ENCODE measurements around the gene RIN2. TPM values are rescaled to one million over a fixed set of nuclear protein-coding genes. Genes with fewer than 3 reads are reported as not detected.

Gene RIN2
- total RNA-seq, 1 experiment from 2014 or later: 1.5 TPM

DNA sequence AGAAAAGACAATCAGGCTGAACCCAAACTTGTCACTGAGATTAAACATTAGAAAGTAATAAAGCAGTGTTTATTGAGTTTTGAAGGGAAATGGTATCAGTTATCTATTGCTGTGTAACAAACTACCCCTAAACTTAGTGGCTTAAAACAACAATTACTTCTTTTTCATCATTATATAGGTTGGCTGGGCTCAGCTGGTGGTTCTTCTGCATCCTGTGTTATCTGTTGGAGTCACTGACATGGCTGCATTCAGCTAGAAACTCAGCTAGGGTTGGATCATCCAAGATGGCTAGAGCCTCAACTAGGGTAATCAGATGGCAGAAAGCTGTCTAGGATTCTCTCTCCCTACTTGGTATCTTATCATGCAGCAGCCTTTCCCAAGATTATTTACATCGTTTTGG lies 12.5 kb upstream of the RIN2 start:
- no peak overlapping the region for H2AFZ ChIP-seq (ENCODE audit: low read depth, low read length, poor library complexity, severe bottlenecking)
- no peak overlapping the region for H3K27ac ChIP-seq (ENCODE audit: low read depth, low read length)
- no peaks in the 10 kb centered on the region; the same call in 1 of the 2 replicates for H3K27me3 ChIP-seq (ENCODE audit: insufficient read depth, low read length)
- no peaks in the 10 kb centered on the region for H3K9me3 ChIP-seq (ENCODE audit: control insufficient read depth in 1 of 2, insufficient read depth in 1 of 2, low read depth in 1 of 2, low read length in 2 of 2)
- H3K4me3 ChIP-seq (replicated peaks in 1 of 2; ENCODE audit: low read depth in 1 of 2, low read length in 2 of 2): no peak overlapping the region
- intact Hi-C loops (cut with micrococcal nuclease): no loop called here
- H4K20me1 ChIP-seq (ENCODE audit: insufficient read depth): no peaks in the 10 kb centered on the region
- POLR2A ChIA-PET: no interaction called here
- H3K36me3 ChIP-seq (ENCODE audit: control insufficient read depth in 1 of 2, insufficient read depth in 2 of 2, low read length in 2 of 2): no peaks in the 10 kb centered on the region
- H3K79me2 ChIP-seq (ENCODE audit: insufficient read depth, low read length): no peaks in the 10 kb centered on the region
- BruUV-seq (replicated peaks): no TSS peak
- no peak for DNase-seq (ENCODE audit: low read depth, low spot score)
- RAD21 ChIA-PET (ENCODE audit: low non-redundant PET in 1 of 2, low total read pairs in 2 of 2, uncharacterized antibody in 2 of 2, unreplicated experiment in 2 of 2): interaction anchor here in 1 of 2 experiments (0.6 kb wide), 1 partner anchor 308 kb away, joined by 3 read pairs; no protein-coding TSS in a partner anchor
- H3K4me1 ChIP-seq (ENCODE audit: control insufficient read depth in 1 of 2, insufficient read depth in 2 of 2, low read length in 2 of 2): no peaks in the 10 kb centered on the region
- no peaks in the 10 kb centered on the region for H3K9me2 ChIP-seq (ENCODE audit: insufficient read depth)
- TF ChIP-seq ZFX (IDR thresholded peaks at IDR 0.05): no peak
- TF ChIP-seq EGR1 (IDR thresholded peaks at IDR 0.05; ENCODE audit: low read depth): no peak
- TF ChIP-seq ELF1 (IDR thresholded peaks at IDR 0.05; ENCODE audit: borderline replicate concordance, low read depth): no peak
- no peak overlapping the region for H3K4me2 ChIP-seq (ENCODE audit: low read length)
- CTCF ChIA-PET: no interaction called here
- no peak overlapping the region for H3K9ac ChIP-seq (ENCODE audit: low read length)
- ATAC-seq: no peak

DNA sequence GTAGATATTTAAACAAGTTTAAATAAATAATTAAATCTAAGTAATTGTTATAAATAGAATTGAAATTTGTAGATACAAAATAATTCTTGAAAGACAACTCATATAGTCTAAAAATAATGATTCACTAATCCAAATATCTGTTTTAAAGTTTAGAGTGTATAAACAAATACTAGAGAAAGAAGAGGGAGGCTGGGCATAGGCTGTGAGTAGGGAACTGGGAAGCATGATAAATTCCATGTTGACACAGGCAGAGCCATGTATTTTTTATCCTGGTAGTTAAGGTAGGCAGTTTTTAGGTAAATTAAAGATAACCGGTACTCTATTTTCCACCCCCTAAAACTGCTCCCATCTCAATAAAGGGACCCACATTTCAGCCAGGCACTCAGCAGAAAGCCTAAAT lies 11.7 kb upstream of the RIN2 start:
- intact Hi-C loops (cut with micrococcal nuclease): no loop called here
- RAD21 ChIA-PET (ENCODE audit: low non-redundant PET in 1 of 2, low total read pairs in 2 of 2, uncharacterized antibody in 2 of 2, unreplicated experiment in 2 of 2): no interaction called here

More for the DNA sequence above, 11.7 kb upstream of the RIN2 start:
- no peaks in the 10 kb centered on the region; the same call in 1 of the 2 replicates for H3K27me3 ChIP-seq (ENCODE audit: insufficient read depth, low read length)
- BruUV-seq (replicated peaks): no TSS peak
- H3K4me1 ChIP-seq (ENCODE audit: control insufficient read depth in 1 of 2, insufficient read depth in 2 of 2, low read length in 2 of 2): no peaks in the 10 kb centered on the region
- H2AFZ ChIP-seq (ENCODE audit: low read depth, low read length, poor library complexity, severe bottlenecking): no peak overlapping the region
- H3K9me2 ChIP-seq (ENCODE audit: insufficient read depth): no peaks in the 10 kb centered on the region
- H3K4me3 ChIP-seq (replicated peaks in 1 of 2; ENCODE audit: low read depth in 1 of 2, low read length in 2 of 2): no peak overlapping the region
- no peak overlapping the region for H3K9ac ChIP-seq (ENCODE audit: low read length)
- H3K4me2 ChIP-seq (ENCODE audit: low read length): no peak overlapping the region
- ATAC-seq (no peak), DNase-seq (ENCODE audit: low read depth, low spot score) (no peak)
- H3K27ac ChIP-seq (ENCODE audit: low read depth, low read length): no peak overlapping the region
- ChIA-PET POLR2A (no interaction called here), CTCF (no interaction called here)
- H4K20me1 ChIP-seq (ENCODE audit: insufficient read depth): no peaks in the 10 kb centered on the region
- TF ChIP-seq ZBTB33 (IDR thresholded peaks at IDR 0.05; ENCODE audit: extremely low read depth, insufficient replicate concordance, low read length): no peak
- TF ChIP-seq TCF7L2 (IDR thresholded peaks at IDR 0.05; ENCODE audit: borderline replicate concordance, extremely low read depth, insufficient read depth, insufficient read length): no peak
- no peak for TF ChIP-seq CBX3 (IDR thresholded peaks at IDR 0.05; ENCODE audit: low read depth)
- TF ChIP-seq POLR2A (IDR thresholded peaks at IDR 0.05; ENCODE audit: borderline replicate concordance, extremely low read depth, insufficient read depth, insufficient read length): no peak
- no peak for TF ChIP-seq JUND (IDR thresholded peaks at IDR 0.05)
- TF ChIP-seq, protein P1, sequence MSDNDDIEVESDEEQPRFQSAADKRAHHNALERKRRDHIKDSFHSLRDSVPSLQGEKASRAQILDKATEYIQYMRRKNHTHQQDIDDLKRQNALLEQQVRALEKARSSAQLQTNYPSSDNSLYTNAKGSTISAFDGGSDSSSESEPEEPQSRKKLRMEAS (IDR thresholded peaks at IDR 0.05): no peak
- TF ChIP-seq, protein P2, sequence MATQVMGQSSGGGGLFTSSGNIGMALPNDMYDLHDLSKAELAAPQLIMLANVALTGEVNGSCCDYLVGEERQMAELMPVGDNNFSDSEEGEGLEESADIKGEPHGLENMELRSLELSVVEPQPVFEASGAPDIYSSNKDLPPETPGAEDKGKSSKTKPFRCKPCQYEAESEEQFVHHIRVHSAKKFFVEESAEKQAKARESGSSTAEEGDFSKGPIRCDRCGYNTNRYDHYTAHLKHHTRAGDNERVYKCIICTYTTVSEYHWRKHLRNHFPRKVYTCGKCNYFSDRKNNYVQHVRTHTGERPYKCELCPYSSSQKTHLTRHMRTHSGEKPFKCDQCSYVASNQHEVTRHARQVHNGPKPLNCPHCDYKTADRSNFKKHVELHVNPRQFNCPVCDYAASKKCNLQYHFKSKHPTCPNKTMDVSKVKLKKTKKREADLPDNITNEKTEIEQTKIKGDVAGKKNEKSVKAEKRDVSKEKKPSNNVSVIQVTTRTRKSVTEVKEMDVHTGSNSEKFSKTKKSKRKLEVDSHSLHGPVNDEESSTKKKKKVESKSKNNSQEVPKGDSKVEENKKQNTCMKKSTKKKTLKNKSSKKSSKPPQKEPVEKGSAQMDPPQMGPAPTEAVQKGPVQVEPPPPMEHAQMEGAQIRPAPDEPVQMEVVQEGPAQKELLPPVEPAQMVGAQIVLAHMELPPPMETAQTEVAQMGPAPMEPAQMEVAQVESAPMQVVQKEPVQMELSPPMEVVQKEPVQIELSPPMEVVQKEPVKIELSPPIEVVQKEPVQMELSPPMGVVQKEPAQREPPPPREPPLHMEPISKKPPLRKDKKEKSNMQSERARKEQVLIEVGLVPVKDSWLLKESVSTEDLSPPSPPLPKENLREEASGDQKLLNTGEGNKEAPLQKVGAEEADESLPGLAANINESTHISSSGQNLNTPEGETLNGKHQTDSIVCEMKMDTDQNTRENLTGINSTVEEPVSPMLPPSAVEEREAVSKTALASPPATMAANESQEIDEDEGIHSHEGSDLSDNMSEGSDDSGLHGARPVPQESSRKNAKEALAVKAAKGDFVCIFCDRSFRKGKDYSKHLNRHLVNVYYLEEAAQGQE (IDR thresholded peaks at IDR 0.05; ENCODE audit: low read depth): no peak
- no peak for TF ChIP-seq FOSL1 (IDR thresholded peaks at IDR 0.05; ENCODE audit: low read depth)
- TF ChIP-seq EGR1 (IDR thresholded peaks at IDR 0.05; ENCODE audit: low read depth): no peak
- no peak for TF ChIP-seq EZH2 (IDR thresholded peaks at IDR 0.05)
- TF ChIP-seq ELF1 (IDR thresholded peaks at IDR 0.05; ENCODE audit: borderline replicate concordance, low read depth): no peak
- TF ChIP-seq ZNF274 (IDR thresholded peaks at IDR 0.05; ENCODE audit: low read depth, low read length): no peak
- TF ChIP-seq EZH2phosphoT487 (IDR thresholded peaks at IDR 0.05; ENCODE audit: borderline replicate concordance): no peak
- TF ChIP-seq SIN3A (IDR thresholded peaks at IDR 0.05; ENCODE audit: low read depth): no peak
- no peak for TF ChIP-seq ATF3 (IDR thresholded peaks at IDR 0.05)
- no peaks in the 10 kb centered on the region for H3K36me3 ChIP-seq (ENCODE audit: control insufficient read depth in 1 of 2, insufficient read depth in 2 of 2, low read length in 2 of 2)
- no peaks in the 10 kb centered on the region for H3K9me3 ChIP-seq (ENCODE audit: control insufficient read depth in 1 of 2, insufficient read depth in 1 of 2, low read depth in 1 of 2, low read length in 2 of 2)
- H3K79me2 ChIP-seq (ENCODE audit: insufficient read depth, low read length): no peaks in the 10 kb centered on the region

Data from HCT116 (cell line).